DMS53 treated with DMSO at 0.1 percent for 48 hours (cell line): ENCODE data around the gene DGKZ.

ENCODE experiments used
- DNase-seq: peaks from one replicate; lab custom pipeline; 2025; ENCODE audit not compliant: unreplicated experiment; lab: John Stamatoyannopoulos, UW

DGKZ gene

GRCh38 chr11:46381048-46381818, 34.0 kb downstream of the DGKZ start, which contains the start of gene MDK:
Gene MDK, plus strand, starts transcription at chr11:46381669. Its CDS starts 389 bp downstream, at chr11:46382058.
- no peak for DNase-seq

- DNase-seq, result no peak
These were observed 34.8 kb downstream of the DGKZ start for GRCh38 chr11:46381819-46382645.

GRCh38 chr11:46382646-46383403, 35.6 kb downstream of the DGKZ start:
- no peak for DNase-seq

GRCh38 chr11:46383404-46383758, 36.1 kb downstream of the DGKZ start:
- no peak for DNase-seq

- no peak for DNase-seq
These were observed 36.9 kb downstream of the DGKZ start for GRCh38 chr11:46383974-46384701.

- DNase-seq, result no peak
These were observed 38.1 kb downstream of the DGKZ start for GRCh38 chr11:46385169-46386004.

- no peak for DNase-seq
These were observed 38.8 kb downstream of the DGKZ start for GRCh38 chr11:46386005-46386578.

- DNase-seq, result no peak
These were observed 39.4 kb downstream of the DGKZ start for GRCh38 chr11:46386674-46387073.

GRCh38 chr11:46387456-46387855, 40.2 kb downstream of the DGKZ start:
- DNase-seq, result no peak

- no peak for DNase-seq
These were observed 40.8 kb downstream of the DGKZ start for GRCh38 chr11:46387919-46388618.

- DNase-seq, result no peak
These were observed 41.6 kb downstream of the DGKZ start for GRCh38 chr11:46388619-46389449.

- DNase-seq, result peak; percentile 41
These were observed 42.4 kb downstream of the DGKZ start for GRCh38 chr11:46389450-46390330.

GRCh38 chr11:46390331-46391171, 43.3 kb downstream of the DGKZ start:
- DNase-seq, result no peak

GRCh38 chr11:46391186-46391577, 43.9 kb downstream of the DGKZ start:
- no peak for DNase-seq

GRCh38 chr11:46391578-46392420, 44.5 kb downstream of the DGKZ start, which contains the start of gene CHRM4:
Gene CHRM4, minus strand, starts transcription at chr11:46391776. Its CDS starts 5,219 bp downstream, at chr11:46386557.
- peak; percentile 52 for DNase-seq
